Kidney epithelial cell (primary cell): ENCODE results near the gene INCA1. TPM values are rescaled to one million over a fixed set of nuclear protein-coding genes. Genes with fewer than 3 reads are reported as not detected.

Source experiments
- DNase-seq: peaks from one replicate; pipeline ENCODE4 v3.0.0-alpha.2; 2010; ENCODE audit warnings: low read depth
- H3K27me3 ChIP-seq: 2 replicates; pipeline ENCODE4 v1.6.0; 2011; ENCODE audit warnings: low read length; ENCODE audit not compliant: control insufficient read depth, insufficient read depth
- H3K36me3 ChIP-seq: 2 replicates; pipeline ENCODE4 v1.5.1; 2011; ENCODE audit warnings: low read length; ENCODE audit not compliant: control insufficient read depth, insufficient read depth
- H3K4me3 ChIP-seq: 2 replicates; pipeline ENCODE4 v1.5.1; 2011; ENCODE audit warnings: low read depth, mild to moderate bottlenecking, control low read depth, low read length
- total RNA-seq: library from RNA; depleted of rRNA; stranded (reverse); fragments of >200 nt; gene quantifications from 2 replicates; pipeline ENCODE4 v1.2.3, GENCODE V29; 2015
- TF ChIP-seq, protein P1 (sequence below): IDR thresholded peaks from 2 replicates; pipeline ENCODE4 v1.5.1; 2011; ENCODE audit warnings: mild to moderate bottlenecking, moderate library complexity, low read length, control low read depth, inconsistent platforms; ENCODE audit not compliant: insufficient read depth, poor library complexity, severe bottlenecking

INCA1 gene
- total RNA-seq, 1 donor from 2014 or later, result 2.2 TPM

DNA sequence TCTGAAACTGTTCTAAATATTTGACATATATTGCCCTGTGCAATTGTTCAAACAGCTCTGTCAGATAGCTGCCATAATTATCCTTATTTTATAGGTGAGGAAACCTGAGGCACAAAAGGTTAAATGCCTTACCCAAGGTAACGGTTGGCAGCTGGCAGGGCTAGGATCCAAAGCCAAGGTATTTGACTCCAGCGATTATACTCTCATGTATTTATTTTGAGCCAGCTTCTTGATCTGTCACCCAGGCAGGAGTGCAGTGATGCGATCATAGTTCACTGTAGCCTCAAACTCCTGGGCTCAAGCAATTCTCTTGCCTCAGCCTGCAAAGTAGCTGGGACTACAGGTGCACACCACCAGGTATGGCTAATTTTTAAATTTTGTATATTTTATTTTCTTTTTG lies 39.2 kb downstream of the INCA1 start:
- Histone ChIP-seq H3K36me3 (peaks cover 1% of the 10 kb centered on the region), H3K27me3 (no peaks in the 10 kb centered on the region), H3K4me3 (no peak overlapping the region)
- no peak for DNase-seq
- TF ChIP-seq, protein P1, sequence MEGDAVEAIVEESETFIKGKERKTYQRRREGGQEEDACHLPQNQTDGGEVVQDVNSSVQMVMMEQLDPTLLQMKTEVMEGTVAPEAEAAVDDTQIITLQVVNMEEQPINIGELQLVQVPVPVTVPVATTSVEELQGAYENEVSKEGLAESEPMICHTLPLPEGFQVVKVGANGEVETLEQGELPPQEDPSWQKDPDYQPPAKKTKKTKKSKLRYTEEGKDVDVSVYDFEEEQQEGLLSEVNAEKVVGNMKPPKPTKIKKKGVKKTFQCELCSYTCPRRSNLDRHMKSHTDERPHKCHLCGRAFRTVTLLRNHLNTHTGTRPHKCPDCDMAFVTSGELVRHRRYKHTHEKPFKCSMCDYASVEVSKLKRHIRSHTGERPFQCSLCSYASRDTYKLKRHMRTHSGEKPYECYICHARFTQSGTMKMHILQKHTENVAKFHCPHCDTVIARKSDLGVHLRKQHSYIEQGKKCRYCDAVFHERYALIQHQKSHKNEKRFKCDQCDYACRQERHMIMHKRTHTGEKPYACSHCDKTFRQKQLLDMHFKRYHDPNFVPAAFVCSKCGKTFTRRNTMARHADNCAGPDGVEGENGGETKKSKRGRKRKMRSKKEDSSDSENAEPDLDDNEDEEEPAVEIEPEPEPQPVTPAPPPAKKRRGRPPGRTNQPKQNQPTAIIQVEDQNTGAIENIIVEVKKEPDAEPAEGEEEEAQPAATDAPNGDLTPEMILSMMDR, result no peak

DNA sequence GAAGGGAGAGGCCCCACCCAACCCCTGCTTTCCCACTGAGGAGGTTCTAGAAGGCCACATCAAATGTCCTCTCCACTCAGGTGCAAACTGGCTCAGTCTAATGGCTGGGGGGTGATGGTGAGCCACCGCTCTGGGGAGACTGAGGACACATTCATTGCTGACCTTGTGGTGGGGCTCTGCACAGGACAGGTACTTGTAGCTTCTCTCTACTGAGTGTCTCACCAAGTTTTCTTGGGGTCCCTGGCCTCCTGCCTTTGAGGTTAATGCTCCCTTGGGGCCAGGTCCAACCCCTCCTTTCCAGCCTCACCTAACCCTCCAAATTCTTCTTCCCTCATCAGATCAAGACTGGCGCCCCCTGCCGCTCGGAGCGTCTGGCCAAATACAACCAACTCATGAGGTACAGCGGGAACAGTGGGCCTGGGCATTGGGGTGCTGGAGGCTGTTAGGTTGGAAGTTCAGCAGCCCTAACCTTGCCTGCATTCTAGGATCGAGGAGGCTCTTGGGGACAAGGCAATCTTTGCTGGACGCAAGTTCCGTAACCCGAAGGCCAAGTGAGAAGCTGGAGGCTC lies 40.7 kb downstream of the INCA1 start:
- no peaks in the 10 kb centered on the region for H3K27me3 ChIP-seq
- TF ChIP-seq, protein P1, result no peak
- peaks cover 1% of the 10 kb centered on the region for H3K36me3 ChIP-seq
- no peak for DNase-seq
- H3K4me3 ChIP-seq, result no peak overlapping the region

DNA sequence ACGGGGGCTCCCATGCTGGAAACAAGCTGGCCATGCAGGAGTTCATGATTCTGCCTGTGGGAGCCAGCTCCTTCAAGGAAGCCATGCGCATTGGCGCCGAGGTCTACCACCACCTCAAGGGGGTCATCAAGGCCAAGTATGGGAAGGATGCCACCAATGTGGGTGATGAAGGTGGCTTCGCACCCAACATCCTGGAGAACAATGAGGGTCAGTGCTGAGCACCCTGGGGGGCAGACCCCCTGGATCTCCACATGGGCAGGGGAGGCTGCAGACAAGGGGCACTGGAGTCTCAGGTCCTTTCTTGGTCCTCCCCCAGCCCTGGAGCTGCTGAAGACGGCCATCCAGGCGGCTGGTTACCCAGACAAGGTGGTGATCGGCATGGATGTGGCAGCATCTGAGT lies 42.2 kb downstream of the INCA1 start:
- no peaks in the 10 kb centered on the region for H3K27me3 ChIP-seq
- no peak for DNase-seq
- no peak overlapping the region for H3K4me3 ChIP-seq
- peaks cover 1% of the 10 kb centered on the region for H3K36me3 ChIP-seq
- TF ChIP-seq, protein P1, result no peak

DNA sequence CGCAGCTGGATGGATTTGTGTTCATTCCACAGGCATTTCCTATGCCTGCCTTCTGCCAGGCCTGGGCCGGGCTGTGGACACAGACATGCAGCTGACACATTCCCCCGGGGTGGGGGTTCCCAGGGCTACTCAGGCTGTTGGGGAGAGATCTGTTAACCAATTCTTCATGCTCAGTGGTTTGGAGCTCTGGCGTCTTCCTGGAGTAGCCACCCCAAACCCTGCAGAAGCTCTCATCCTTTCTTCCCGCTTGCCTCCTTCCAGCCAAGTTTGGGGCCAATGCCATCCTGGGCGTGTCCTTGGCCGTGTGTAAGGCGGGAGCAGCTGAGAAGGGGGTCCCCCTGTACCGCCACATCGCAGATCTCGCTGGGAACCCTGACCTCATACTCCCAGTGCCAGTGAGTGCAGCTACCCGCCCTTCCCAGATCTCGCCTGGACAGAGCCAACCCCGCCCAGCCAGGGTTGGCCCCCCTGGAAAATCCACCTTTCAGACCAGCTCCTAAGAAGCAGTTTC lies 43.8 kb downstream of the INCA1 start:
- TF ChIP-seq, protein P1, result no peak
- no peaks in the 10 kb centered on the region for H3K36me3 ChIP-seq
- no peak for DNase-seq
- no peaks in the 10 kb centered on the region for H3K27me3 ChIP-seq
- no peak overlapping the region for H3K4me3 ChIP-seq

DNA sequence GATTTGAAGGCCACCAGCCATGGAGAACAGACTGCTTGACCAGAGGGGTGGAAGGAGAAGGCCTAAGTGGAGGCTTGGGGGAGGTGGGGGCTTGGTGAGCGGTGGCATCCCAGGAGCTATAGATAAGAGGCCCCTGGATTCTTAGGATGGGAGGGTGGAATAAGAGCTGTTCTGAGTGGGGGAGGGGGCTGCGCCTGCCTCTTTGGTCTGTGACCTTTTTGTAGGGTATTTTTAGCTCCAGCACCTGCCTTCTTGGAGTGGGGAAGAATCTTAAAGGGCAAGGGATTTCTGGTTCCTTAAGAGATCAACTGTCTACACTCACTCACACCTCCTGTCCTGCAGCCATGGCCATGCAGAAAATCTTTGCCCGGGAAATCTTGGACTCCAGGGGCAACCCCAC lies 45.8 kb downstream of the INCA1 start:
- H3K36me3 ChIP-seq, result no peaks in the 10 kb centered on the region
- no peaks in the 10 kb centered on the region for H3K27me3 ChIP-seq
- no peak for DNase-seq
- no peak overlapping the region for H3K4me3 ChIP-seq
- TF ChIP-seq, protein P1, result no peak

DNA sequence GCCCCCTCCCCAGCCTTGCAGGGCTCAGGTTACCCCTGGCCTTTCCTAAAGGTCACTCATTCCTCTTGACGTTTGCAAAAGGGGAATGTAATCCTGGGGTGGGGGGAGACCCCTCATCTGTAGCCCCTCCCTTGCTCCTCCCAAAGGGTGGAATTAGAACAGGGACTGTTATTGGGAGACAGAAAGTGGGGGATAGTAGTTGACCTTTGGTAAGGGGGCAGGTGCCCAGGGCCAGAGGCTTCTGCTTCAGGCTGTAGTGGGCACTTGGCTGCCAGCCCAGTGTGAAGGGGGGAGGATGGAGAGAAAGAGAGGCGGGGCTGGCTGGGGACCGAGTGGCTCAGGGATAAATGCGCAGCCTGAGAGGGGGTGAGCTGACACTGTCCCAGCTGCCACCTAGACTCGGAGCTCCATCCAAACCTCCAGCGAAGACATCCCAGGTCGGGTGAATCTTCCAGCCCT lies 46.5 kb downstream of the INCA1 start, which contains the start of gene ENO3:
TSS of gene ENO3 (plus strand) at position 374 of the 459 bp plus-strand sequence. CDS start 711 bp downstream, outside the sequence.
- peak within 1 kb of the TSS; percentile 34 for H3K4me3 ChIP-seq
- no peak for DNase-seq
- TF ChIP-seq, protein P1, result no peak
- no peaks in the 10 kb centered on the region for H3K27me3 ChIP-seq
- H3K36me3 ChIP-seq, result no peaks in the 10 kb centered on the region
